ENCODE data around the gene GTF3C1.

DNA sequence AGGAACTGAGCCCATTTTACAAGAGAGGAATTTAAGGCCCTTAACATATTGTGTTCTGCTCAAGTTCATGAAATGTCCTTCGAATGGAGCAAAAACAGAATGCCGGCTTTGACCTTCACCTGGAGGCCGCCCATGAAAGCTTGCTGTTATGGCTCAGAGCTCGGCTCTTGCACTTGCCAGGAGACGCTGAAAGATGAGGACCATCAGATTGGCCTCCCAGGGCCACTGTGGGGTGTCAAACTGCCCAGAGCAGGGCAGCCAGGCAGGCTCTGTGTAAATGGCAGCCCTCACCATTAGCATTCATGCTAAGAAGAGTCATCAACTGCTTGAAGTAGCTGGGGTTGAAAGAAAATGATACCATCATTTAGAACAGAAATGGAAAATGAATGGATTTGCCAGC, 108.4 kb downstream of the GTF3C1 start:
- TF ChIP-seq EP300 (IDR thresholded peaks at IDR 0.05) (no peak), POLR2A (IDR thresholded peaks at IDR 0.05) (no peak)
